GM10847 (cell line): ENCODE measurements around the gene NTN5.

Experiments used
- POLR2A ChIP-seq: IDR thresholded peaks from 2 replicates; pipeline ENCODE4 v1.6.1; 2011; ENCODE audit not compliant: insufficient read length; ENCODE audit errors: extremely low read depth

NTN5 gene

DNA sequence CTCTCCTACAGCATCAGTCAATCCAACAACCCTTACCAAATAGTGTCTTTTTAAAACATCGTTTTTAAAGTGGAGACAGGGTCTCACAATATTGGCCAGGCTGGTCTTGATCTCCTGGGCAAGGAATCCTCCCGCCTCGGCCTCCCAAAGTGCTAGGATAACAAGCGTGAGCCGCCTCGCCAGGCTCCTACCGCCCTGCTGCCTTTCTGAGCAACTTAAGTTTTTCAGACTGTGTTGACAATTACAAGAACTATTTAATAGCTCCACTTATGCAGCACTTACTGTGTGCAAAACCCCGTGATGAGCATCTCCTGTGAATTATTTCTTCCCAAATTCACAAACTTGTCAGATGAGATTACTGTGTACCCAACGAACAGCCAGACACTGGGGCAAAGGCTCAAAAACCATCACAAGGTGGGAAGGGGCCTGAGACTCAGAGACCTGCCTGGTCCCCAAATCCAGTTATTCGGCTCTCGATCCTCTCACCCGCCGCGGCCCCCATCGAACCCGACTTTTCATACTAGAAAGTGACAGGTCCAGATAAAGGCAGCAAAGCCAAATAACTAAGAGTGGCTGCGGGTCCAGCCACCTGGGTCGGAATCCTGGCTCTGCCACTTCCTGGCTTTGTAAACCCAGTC, 54.4 kb downstream of the NTN5 start:
- TF ChIP-seq POLR2A = no peak

DNA sequence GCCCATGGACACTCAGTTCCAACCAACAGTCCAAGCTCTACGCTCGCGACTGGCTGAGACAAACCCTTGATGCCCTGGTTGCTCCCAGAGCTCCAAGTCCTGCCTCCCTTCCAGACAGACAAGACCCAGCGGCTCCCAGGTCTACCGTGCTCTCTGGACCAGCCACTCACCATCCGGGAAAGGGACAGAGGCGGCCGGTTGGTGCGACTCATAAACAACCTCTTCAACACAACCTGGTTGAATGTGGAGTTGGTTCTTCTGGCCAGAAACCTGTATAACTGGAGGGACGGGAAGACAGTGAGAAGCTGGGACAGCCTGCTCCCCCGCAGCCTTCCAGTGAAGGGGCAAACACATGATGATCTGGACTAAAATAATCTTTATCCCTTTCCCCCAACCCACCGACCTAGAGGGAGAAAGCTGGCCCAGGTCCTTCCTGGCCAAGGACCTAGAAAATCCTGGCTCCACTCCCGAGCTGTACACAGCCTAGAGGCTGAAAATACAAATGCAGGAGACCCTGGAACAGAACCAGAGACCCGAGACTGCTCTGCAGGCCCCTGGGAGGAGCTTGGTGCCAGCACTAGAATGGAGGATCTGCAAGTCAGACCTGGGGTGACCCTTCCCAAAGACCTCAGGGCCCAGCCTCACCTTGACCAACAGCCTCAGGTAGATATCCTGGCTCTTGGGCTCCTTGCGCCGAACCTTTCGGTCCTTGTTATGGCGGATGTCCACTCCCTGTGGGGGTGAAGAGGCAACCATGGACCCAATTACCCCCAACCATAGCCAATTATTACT, 55.5 kb downstream of the NTN5 start:
- TF ChIP-seq POLR2A = no peak

DNA sequence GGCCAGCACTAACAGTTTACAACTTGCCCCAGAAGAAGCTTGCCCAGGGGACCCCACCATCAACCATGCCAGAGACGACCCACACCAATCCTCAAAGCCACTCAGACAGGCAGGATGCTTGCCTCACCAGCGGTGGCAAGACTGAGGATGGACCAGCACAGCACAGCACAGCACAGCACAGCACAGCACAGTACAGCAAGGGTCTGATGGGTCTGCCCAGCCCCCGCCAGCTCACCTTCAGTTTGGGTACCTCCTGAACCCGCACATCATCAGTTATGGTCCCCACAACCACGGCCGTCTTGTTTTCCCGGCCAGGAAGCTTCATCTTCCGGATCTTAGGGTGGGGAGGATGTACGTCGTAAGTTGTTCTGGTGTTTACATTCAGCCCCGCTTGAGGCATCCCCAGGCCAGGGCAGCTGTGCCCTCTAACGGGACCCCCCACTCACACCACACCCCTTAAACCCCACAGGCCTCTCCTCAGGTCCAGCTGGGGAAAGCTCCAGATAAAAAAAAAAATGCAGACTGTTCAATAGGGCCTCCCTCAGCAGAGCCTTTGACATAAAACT, 56.2 kb downstream of the NTN5 start:
- TF ChIP-seq POLR2A = no peak

DNA sequence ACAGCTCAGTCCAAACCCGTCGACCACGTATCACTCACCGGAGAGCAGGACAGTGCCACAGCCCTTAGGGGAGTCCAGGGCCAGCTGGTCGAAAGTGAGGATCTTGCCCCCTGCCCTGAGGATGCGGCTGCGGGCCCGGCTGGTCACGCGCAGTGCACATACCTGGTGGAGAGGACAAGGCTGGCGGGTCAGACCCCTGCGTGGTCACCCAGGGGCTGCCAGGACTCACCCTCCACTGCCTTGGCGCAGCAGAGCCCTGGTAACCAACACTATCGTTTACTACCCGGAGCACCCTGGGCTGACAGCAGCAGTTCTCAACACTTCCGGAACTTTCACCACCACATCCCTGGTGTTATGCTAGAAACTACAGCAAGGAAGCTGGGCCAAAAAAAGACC, 56.8 kb downstream of the NTN5 start:
- no peak for TF ChIP-seq POLR2A

DNA sequence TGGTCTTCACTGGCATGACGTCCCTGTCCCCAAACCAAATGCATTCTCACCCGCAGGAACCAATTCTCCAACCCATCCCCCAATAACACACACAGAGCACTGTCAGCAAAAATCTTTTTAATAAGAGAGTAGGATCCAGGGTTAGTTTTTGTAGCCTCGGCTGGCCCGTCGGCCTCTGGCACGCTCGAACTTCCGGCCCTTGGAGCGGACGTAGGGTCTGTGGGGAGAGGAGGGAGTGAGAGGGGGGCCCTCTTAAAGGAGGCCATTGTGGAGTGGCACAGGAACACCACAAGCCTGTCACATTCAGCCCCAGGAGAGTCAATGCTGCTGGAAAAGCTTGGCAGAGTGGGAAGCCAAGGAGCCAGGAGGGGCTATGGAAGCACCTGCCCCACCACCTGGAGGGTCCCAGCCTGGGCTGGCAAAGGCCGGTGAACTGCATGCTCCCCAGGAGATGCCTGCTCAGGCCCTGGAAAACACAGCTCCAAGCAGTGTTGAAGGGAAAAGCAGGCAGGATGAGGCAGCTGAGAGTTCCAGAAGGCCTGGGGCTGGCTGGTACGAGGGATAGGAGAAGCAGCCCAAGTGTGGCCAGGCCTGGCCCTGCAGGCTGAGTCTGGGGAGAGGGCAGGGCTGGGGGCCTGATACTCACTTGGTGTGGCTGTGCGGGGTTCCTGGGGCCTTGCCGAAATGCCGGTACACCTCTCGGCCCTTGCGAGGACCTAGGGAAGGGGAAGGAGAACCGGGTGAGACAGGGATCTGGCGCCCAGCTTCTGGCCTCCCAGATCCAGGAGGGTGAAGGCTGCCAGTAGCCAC, 57.4 kb downstream of the NTN5 start:
- no peak for TF ChIP-seq POLR2A

DNA sequence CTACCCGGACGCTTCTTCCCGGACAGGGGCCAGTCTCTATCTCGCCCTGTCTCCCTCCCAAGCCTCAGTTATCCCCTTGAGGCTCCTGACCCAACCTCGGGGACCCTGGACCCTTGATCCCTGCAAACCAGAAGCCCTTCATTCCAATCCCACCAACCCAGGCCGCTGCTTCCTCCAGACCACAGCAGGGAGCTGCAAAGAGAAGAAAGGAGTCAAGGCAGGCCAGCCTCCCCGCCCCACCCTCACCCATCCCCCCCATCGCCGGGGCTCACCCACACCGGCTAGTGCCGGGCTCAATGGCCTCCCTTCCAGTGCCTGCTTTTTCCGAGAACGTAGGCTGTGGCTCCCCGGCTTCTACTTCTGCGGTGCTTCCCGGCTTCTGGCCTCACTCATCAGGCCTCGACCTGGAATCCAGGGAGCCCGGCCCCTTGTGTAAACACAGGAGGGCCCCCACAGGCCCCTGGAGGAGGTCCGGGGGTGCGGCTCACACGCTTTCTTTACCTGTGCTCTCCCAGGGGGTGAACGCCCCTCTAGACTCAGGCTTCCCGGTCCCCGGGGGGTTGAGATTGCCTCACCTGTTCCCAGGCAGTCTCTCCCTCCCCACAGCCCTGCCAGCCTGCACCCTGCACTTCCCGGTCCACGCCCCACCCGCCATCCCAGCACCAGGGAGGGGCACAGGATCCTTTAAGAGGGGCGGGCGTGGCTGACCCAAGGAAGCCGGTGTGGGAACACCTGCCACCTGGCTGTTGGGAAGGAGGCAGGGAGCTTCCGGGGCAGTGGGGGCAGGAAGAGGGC, 58.2 kb downstream of the NTN5 start, which contains the start of gene FAM83E:
Gene FAM83E, minus strand, starts transcription at position 641 of the 795 bp plus-strand sequence. CDS start 1,704 bp downstream, outside the sequence.
- TF ChIP-seq POLR2A = peak; percentile 21

DNA sequence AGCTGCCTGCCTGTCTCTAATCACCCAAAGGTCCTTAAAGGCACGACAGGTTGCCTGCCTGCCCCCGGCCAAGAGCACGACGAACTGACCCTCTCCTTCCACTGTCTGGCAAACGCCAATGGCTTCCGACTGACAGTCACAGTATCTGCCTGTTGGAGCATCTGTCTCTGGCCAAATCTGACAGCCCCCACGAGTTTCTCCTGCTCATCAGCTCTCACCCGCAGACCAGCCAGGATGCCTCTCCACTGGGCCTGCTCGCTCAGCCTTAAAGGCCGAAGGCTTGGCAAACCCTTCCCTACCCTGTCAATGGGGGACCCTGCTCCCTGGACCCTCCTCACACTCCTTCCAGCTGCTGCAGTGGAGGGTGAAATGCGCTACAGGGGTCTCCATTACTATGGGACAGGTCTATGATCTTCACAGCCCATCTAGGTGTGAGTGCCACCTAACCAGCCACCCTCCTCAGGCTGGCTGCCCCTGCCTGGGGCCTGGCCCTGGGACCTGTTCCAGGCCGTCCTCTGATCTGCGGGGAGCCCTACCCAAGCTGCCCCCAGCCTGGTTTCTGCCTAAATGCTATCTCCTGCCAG, 58.9 kb downstream of the NTN5 start:
- TF ChIP-seq POLR2A = peak; percentile 4

DNA sequence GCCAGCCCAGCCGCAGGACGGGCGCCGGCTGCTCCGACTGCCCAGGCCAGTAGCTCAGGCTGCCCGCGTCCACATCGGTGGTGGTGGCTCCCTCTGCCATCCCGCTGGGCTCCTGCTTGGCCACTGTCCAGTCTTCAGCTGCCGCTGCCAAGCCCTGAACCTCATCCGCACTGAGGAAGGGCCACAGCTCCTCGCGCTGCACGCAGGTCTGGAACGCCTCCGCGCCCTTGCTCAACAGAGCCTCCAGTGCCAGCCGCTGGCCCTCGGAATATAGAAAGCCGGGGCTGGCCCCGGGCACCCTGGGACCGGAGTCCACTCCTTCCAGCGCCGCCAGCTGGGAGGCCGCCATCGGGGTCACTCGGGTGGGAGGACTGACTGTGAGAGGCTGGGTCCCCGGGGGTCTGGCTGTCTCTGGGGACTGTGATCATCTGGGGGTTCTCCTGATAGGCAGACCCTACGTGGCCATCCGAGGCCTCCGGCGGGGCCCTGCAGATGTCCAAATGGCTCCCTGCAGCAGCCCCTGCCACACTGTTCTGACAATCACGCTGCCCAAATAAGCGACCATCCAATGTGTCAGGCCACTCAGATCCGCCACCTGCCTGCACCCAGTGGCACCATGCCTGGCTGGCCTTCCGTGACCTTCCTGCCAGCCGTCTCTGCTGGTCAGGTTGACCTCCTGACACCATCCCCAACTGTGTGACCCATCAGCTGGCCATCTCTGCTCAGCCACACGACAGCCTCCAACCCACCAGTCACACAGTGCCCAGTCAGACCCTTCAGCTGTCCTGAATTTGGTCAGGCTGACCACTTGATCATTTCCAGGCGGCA, 59.6 kb downstream of the NTN5 start:
- TF ChIP-seq POLR2A = no peak

DNA sequence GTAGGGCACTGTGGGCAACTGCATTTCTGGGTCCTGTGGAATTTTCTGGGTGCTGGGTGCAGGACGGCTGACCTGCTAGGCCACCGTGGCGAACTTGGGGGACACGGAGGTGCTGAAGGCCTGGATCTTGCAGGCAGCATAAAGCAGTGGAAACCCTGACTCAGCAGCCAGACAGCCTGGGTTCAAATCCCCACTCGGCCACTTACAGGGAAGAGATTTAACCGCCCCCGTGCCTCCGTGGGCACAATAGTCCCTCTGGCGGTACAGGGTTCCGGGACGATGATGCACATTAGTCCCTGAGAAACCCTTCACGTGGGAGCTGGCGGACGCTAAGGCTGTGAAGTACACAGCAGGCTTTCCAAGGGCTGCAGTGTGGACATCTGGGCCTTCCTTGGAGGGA, 60.9 kb downstream of the NTN5 start:
- TF ChIP-seq POLR2A = no peak
